Hematopoietic multipotent progenitor cell (in vitro differentiated cells): Measurements from ENCODE around the gene YOD1. TPM values are rescaled to one million over a fixed set of nuclear protein-coding genes. Genes with fewer than 3 reads are reported as not detected.

Experiments
- DNase-seq, 3 donors: peaks; one replicate each; pipeline ENCODE4 v3.0.0-alpha.2; 2011 to 2015; ENCODE audit warnings: low read depth in 2 of 3, low spot score in 2 of 3
- total RNA-seq: library from RNA; depleted of rRNA; stranded (reverse); fragments of >200 nt; gene quantifications from one replicate; pipeline ENCODE4 v1.2.3, GENCODE V29; 2012

Gene YOD1
- total RNA-seq, 1 donor = 8.6 TPM

- DNase-seq = no peak
Observed at GRCh38 chr1:207073906-207074820, 23.2 kb upstream of the YOD1 start.

DNA sequence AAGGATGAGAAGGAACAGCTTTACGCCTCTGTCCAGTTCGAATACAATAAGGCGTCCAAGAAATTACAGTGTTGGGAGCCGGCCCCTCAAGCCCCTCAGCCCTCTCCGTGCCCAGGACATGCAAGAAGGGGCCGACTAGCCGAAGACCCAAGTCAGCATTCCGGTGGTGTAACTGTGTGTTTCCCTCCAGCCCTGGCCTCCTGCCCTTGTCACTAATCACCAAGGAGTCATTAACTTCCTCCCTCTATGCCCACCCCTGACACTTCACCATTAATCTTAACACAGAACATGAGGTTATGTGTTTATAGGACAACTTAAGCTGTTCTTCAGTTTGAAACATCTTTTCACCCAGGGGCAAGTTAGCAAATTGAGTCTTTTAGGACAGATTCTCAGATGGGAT, 21.2 kb upstream of the YOD1 start:
- DNase-seq = peak in 1 of 3 donors; percentile 71

DNA sequence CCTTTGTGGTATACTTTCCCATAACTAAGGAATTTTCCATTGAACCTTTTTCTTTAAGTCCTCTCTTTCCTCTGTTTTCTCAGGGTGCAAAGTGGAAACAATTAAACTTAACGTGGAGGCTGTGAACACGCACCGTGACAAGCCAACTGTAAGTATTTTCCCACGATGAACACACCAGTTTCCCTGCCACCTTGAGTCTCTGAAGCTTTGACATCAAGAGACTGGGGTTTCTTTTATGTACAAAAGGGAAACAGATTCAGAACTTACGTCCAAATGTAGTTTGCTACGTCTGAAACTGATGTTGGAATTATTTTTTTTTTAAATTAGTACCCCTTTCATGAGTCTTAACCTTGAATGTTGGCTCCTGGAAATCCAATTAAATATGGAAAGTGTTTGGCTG, 20.4 kb upstream of the YOD1 start:
- no peak for DNase-seq

DNA sequence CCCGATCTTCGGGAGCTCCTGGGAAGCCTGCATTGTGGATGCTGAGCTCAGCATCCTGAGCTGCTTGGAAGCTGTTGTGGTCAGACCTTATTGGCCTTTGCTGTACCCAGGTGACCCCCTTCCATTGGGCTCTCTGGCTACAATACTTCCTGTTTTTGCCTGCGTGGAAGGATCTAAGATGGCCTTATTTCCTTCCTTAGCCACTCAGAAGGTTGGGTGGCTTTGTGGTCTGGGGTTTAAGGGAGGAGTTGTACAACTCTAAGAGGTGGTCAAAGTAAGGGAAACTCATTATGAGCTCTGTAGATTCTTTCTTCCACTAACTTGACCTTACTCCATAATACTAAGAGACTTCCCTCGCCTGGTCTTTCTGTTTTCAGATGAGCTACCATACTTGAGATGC, 19.8 kb upstream of the YOD1 start:
- peak in 1 of 3 donors; percentile 75 for DNase-seq

DNA sequence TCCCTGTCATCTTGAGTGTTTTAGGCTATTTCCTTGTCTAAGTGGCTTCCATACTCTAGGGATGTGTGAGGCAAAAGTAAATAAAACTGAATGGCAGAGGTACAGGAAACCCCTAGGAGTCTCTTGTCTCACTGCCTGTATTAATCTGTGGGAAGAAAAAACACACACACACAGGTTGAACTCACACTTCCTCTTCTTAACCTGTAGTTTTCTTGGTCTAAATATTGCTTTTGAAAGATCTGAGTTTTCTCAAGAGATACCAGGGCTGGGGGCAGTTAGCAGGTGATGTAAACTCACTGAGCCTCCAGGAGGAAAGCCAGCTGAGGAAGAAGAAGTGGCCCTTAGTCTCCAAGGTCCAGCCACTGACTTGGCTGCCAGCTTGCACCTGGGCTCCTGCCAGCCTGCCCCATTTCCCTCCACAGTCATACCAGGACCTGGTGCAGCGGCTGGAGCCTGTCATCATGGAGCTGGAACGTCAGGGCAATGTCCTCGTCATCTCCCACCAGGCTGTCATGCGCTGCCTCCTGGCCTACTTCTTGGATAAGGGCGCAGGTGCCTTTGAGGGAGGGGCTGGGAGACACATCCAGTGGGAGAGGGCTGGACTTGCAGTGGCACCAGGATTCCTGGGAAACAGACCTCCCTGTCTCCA, 19.0 kb upstream of the YOD1 start:
- peak in 1 of 3 donors; percentile 31 for DNase-seq

DNA sequence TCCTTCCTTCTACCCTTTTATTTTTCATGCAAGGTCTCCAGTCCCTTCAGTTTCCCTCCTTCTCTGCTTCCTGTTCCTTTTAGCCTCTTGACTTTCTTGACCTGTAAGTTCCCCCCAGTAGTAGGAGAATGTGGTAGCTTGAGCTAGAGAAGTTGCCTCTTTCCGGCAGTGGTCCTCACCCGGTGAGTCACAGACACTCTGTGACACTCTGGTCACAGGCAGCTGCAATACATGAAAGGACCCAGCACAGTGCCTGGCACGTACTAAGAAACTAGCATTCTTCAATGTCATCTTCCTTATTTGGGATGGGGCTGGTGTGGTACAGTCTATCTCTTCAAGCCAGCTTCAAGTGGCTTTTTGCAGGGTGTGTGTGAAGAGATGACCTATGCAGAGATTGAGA, 18.1 kb upstream of the YOD1 start:
- no peak for DNase-seq

- no peak for DNase-seq
Observed at GRCh38 chr1:207067665-207068064, 16.7 kb upstream of the YOD1 start.

GRCh38 chr1:207067185-207067584, 16.2 kb upstream of the YOD1 start:
- DNase-seq = no peak

DNA sequence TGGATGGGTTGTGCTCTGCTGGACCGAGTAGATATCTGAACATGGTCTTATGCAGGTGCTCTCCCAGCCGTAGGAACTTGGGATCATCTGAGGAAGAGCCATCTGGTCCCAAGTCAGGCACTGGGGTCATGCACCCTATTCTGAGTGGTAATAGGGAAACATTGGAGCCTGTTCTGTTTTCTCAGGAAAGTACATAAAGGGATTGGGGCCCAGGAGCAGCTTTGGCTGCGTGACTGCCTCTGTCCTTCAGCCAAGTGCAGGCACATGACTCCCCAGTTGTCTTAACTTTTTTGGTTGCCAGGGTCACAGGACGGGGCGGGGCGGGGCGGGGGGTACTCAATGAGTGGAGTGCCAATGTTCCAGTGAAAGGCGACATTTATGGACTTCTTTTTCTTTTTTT, 13.6 kb upstream of the YOD1 start:
- no peak for DNase-seq

DNA sequence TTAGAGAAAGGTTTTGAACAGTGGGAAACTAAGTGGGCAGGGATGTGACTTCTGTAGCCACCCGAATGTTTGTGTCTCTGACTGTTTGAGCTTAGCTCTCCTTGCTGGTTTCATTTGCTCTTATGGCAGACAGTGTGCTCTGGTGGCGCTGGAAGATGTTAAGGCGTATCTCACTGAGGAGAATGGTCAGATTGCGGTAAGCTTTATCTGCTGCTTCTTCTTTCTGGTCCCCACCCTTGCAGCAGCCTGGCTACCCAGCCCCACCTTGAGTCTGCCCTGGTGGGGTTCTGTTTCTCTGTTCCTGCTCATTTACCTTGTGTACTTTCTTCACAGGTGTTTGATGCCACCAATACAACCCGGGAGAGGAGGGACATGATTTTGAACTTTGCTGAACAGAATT, 12.0 kb upstream of the YOD1 start:
- DNase-seq = no peak

DNA sequence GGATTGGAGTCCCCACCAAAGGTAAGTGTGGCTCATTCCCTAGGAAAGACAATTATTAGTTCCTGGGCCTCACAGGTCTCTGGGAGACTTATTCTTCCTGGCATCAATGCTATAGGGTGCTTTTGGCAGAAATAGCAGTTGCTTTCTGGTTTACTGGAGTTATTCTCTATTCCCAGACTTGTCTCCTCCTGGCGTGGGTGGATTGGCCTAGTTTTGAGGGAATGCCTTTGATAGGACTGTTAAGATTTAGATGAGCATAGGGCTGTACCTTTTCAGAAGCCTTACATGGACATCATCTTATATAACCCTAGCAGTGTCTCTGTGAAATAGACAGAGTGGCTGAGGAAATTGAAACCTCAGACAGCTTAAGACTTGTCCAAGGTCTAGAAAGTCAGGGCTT, 11.1 kb upstream of the YOD1 start:
- DNase-seq = no peak

GRCh38 chr1:207060596-207060995, 9.6 kb upstream of the YOD1 start:
- no peak for DNase-seq

- no peak for DNase-seq
Observed at GRCh38 chr1:207059881-207060280, 8.9 kb upstream of the YOD1 start.

DNA sequence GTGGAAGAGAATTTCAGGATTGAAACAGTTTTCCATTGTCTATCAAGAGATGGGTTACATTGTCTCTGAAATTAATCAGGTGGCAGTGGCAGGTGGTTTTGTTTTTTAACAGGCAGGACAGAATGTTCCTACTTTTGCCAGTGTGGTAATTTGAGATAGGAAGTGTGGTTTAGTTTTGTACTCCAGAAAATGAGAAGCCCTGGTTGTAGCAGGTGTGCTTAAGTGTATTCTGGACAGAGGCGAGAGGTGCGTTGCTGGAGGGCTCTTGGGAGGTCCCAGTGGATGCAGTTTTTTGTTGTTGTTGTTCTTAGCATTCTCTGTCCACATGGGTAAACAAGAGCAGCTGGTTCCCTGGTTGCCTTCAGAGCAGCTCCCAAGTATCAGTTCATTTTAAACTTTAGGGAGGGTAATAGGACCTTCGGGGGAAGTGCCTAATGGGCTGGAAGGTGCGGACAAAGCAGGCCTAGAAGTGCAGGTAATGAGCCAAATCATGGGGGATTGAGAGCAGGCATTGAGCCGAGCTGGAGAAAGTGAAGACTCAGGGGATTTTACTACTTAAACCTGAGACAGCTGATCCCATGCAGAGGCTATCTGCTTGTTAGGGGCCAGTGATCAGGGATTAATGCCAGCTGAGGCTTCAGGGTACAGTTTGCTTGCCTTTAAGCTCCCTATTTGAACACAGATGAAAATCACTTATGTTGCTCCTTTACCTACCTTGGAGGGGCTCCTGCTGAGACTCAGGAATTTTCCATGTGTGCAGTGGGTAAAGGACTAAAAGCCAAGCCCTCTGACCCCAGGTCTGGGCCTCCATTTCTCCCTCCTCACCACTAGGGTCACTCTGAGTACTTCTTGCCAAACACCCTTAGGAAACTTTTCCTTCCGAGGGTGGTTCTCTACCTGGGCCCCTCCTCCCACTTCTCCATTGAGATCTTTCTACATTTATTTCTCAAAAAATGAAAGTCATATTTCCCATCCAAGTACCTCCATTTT, 8.2 kb upstream of the YOD1 start:
- peak in 1 of 3 donors; percentile 24 for DNase-seq

- DNase-seq = no peak
Observed at GRCh38 chr1:207058252-207058651, 7.2 kb upstream of the YOD1 start.

DNA sequence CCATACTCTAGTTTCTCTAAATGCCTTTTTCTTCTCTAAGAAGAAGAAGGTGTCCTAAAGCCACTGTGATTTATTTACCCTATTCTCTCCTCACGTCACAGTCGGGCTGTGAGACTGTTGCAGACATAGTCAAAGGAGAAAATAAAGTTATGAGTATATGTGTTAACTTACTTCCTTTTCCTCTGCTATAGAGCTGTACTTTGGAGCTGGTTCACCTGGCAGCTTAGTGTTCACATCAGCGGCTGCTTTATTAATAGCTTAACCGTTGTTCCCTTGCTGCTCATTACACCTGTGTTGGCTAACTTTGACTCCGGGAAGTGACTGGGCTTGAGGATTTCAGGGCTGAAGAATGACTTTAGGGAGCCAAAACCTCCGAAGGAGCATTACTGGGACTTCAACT, 5.7 kb upstream of the YOD1 start:
- no peak for DNase-seq

DNA sequence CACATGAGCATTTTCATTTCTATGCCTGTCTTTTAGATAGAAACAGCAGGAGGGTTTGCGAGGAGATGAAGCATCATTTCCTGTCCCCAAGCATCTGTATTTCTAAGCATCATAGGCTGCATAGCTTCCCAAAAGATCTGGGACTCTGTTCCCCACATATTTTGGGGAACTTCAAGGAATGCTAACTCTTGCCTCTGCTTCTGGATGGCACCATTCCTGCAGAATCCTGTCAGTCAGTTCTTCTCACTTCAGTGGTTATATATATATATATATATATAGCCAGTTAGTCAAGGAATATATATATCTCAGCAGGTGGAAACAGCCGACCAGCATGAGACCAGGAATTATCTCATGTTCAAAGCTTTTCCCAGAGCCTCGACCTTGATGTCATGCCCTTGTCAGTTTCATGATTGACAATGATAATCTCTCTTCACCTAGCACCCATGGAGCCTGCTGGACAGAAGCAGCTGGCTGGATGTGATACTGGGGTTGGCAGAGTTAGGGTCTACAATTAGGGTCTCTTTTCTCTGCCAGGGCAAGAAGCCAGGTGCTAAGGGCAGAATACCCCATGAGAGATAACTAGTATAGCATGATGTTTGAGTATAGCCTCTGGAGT, 4.5 kb upstream of the YOD1 start:
- no peak for DNase-seq

DNA sequence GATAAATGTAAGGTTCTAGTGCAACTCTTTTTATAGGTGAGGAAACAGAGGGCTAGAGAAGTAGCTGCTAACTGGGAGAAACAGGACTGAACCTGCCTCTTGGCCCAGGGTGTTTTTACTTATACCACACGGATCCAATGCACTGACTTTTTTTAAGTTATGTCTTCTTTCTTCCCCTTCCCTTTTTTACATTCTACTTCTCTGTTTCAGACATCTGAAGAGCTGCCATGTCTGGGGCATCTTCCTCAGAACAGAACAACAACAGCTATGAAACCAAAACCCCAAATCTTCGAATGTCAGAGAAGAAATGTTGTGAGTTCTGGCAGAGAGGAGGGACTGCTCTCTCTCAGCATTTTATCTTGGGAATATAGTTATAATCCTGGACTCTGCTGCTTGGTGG, 3.5 kb upstream of the YOD1 start:
- peak in 1 of 3 donors; percentile 45 for DNase-seq

DNA sequence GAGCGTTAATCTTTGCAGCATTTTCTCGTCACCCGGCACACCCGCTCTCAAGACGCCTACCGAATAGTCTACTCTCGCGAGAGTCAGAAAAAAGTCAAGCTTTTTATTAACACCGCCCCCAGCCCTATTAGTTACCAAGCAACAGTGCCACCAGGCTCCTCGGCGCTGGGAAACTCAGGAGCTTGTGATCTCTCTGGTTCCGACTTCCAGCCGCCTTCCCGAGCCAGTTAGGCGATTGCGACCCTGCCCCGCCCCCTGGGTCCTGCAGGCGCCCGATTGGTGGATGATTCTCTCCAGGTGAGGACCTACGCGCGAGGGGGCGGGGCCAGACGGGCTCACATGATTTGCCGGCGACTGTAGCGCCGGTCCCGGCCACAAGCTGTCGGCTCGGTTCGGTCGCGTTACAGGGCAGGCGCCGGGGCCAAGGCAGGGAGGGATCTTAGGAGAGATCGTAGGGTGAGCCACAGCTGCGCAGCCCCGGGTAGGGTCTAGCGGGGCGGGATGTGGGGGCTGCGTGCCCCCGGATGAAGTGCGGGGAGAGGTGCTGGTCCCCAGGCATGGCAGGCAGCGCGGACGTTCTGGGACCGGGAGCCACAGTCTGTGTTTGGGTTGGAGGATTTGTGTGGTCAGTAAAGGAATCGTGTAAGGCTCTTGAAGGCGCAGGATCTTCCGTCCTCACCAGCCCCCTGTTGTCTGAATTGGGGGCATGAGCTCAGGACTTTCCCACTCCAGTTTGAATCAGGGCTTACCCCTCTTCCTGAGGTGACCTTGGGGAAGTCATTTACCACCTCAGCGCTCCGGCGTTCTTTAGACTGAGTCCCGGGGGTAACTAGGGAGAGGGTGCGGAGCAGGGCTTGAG, 2.1 kb upstream of the YOD1 start, which contains the start of gene PFKFB2:
Gene PFKFB2 (plus strand): TSS at position 365 of the 859 bp plus-strand sequence. CDS start 1,443 bp downstream, outside the sequence.
- peak; percentile 85 to 96 (median 94) for DNase-seq
